PC-3 (cell line): Measurements from ENCODE around the gene TSHZ2. TPM values are rescaled to one million over a fixed set of nuclear protein-coding genes. Genes with fewer than 3 reads are reported as not detected.

Experiments used
- ATAC-seq: fragments of 200-7000 bp; cut with Tn5 transposase; 2 replicates; pipeline ENCODE4 v1.9.1; 2020; ENCODE audit warnings: mild to moderate bottlenecking, moderate library complexity
- BruUV-seq: library from RNA; stranded (reverse); fragments of 400-500 nt; replicated peaks from 2 replicates; lab custom pipeline; 2021; lab: Mats Ljungman, UMichigan
- CTCF ChIA-PET: fragments of 300-600 bp; sonication (Branson Sonifier 250); formaldehyde crosslinking; loops from one replicate; lab custom pipeline; 2022; ENCODE audit warnings: antibody characterized with exemption; lab: Charles Lee
- POLR2A ChIA-PET: fragments of 300-600 bp; sonication (Branson Sonifier 250); formaldehyde crosslinking; loops from one replicate; lab custom pipeline; 2022; ENCODE audit warnings: antibody characterized with exemption; ENCODE audit not compliant: unreplicated experiment; lab: Charles Lee
- DNase-seq: peaks from one replicate; pipeline ENCODE4 v3.0.0-alpha.2; 2015
- H2AFZ ChIP-seq: fragments of 300-600 bp; sonication (generic); 2 replicates; pipeline ENCODE4 v1.6.0; 2016; ENCODE audit warnings: antibody characterized with exemption, low read length
- H3F3A ChIP-seq: fragments of 300-600 bp; sonication (generic); one replicate; pipeline ENCODE4 v1.6.0; 2017; ENCODE audit warnings: antibody characterized with exemption, low read length, control low read depth, mild to moderate bottlenecking; ENCODE audit not compliant: unreplicated experiment
- H3K27ac ChIP-seq: fragments of 300-600 bp; sonication (generic); 2 replicates; pipeline ENCODE4 v1.5.1; 2016; ENCODE audit warnings: mild to moderate bottlenecking, low read length
- H3K27me3 ChIP-seq: fragments of 300-600 bp; sonication (generic); 2 replicates; pipeline ENCODE4 v1.6.1; 2016; ENCODE audit warnings: low read length, mixed read lengths
- H3K36me3 ChIP-seq: fragments of 300-600 bp; sonication (generic); 2 replicates; pipeline ENCODE4 v1.6.1; 2016; ENCODE audit warnings: low read depth, mixed run types, low read length, mixed read lengths
- H3K4me1 ChIP-seq: fragments of 300-600 bp; sonication (generic); 2 replicates; pipeline ENCODE4 v1.5.1; 2016; ENCODE audit warnings: low read length; ENCODE audit not compliant: insufficient read depth
- H3K4me2 ChIP-seq: fragments of 300-600 bp; sonication (generic); 2 replicates; pipeline ENCODE4 v1.6.0; 2016; ENCODE audit warnings: low read length
- H3K4me3 ChIP-seq: fragments of 300-600 bp; sonication (generic); 2 replicates; pipeline ENCODE4 v1.5.1; 2016; ENCODE audit warnings: mild to moderate bottlenecking, low read length, mixed read lengths
- H3K79me2 ChIP-seq: fragments of 300-600 bp; sonication (generic); 2 replicates; pipeline ENCODE4 v1.6.1; 2017; ENCODE audit warnings: low read length, mixed read lengths
- H3K9ac ChIP-seq: fragments of 300-600 bp; sonication (generic); 2 replicates; pipeline ENCODE4 v1.6.0; 2016; ENCODE audit warnings: mild to moderate bottlenecking, low read length
- H3K9me2 ChIP-seq: fragments of 300-600 bp; sonication (generic); replicated peaks from 2 replicates; pipeline ENCODE4 v1.6.1; 2016; ENCODE audit warnings: mixed run types, low read length, mixed read lengths
- H3K9me3 ChIP-seq: fragments of 300-600 bp; sonication (generic); 2 replicates; pipeline ENCODE4 v1.6.1; 2016; ENCODE audit warnings: low read length, mixed read lengths
- H4K20me1 ChIP-seq: fragments of 300-600 bp; sonication (generic); 2 replicates; pipeline ENCODE4 v1.6.1; 2016; ENCODE audit warnings: low read length, mixed read lengths
- CTCF ChIP-seq: fragments of 300-600 bp; sonication (generic); conservative IDR thresholded peaks from 2 replicates; pipeline ENCODE4 v1.5.1; 2017; ENCODE audit warnings: antibody characterized with exemption, low read depth, mild to moderate bottlenecking, low read length
- EZH2 ChIP-seq: fragments of 300-600 bp; sonication (generic); IDR thresholded peaks from one replicate; pipeline ENCODE4 v1.6.1; 2017; ENCODE audit warnings: antibody characterized with exemption, mild to moderate bottlenecking, low read length; ENCODE audit not compliant: unreplicated experiment
- EZH2phosphoT487 ChIP-seq: fragments of 300-600 bp; sonication (generic); IDR thresholded peaks from 2 replicates; pipeline ENCODE4 v1.6.1; 2018; ENCODE audit warnings: mild to moderate bottlenecking, antibody characterized with exemption, low read length, borderline replicate concordance
- intact Hi-C: fragments of 100-400 bp; cut with micrococcal nuclease; formaldehyde crosslinking; loops from 2 replicates; pipeline ENCODE4 v1.9.0; 2023
- total RNA-seq: library from RNA; depleted of rRNA; stranded (reverse); fragments of >200 nt; gene quantifications from 2 replicates; pipeline ENCODE4 v1.2.3, GENCODE V29; 2014

The TSHZ2 gene
- total RNA-seq, 1 experiment from 2014 or later = not detected

GRCh38 chr20:53510262-53510661, 538.1 kb downstream of the TSHZ2 start:
- ATAC-seq = no peak
- DNase-seq = no peak
- H3K9me2 ChIP-seq = no peaks in the 10 kb centered on the region
- H2AFZ ChIP-seq = no peak overlapping the region
- H3K27me3 ChIP-seq = no peaks in the 10 kb centered on the region
- H3K4me1 ChIP-seq = no peaks in the 10 kb centered on the region
- H3K27ac ChIP-seq = no peak overlapping the region
- ChIA-PET POLR2A (no interaction called here), CTCF (no interaction called here)
- no peak overlapping the region for H3K4me3 ChIP-seq
- no peaks in the 10 kb centered on the region for H3K36me3 ChIP-seq
- no peak overlapping the region for H3K9ac ChIP-seq
- TF ChIP-seq EZH2 = no peak
- TF ChIP-seq CTCF = no peak
- TF ChIP-seq EZH2phosphoT487 = no peak
- no peak overlapping the region for H3K4me2 ChIP-seq
- no peaks in the 10 kb centered on the region for H3F3A ChIP-seq
- BruUV-seq = no TSS peak
- H3K9me3 ChIP-seq = no peaks in the 10 kb centered on the region
- H3K79me2 ChIP-seq = no peaks in the 10 kb centered on the region
- intact Hi-C loops = no loop called here
- H4K20me1 ChIP-seq = no peaks in the 10 kb centered on the region

- Histone ChIP-seq H3K4me1 (no peaks in the 10 kb centered on the region), H4K20me1 (no peaks in the 10 kb centered on the region), H2AFZ (no peak overlapping the region), H3K79me2 (no peaks in the 10 kb centered on the region), H3K9ac (no peak overlapping the region), H3K27ac (no peak overlapping the region), H3K36me3 (no peaks in the 10 kb centered on the region), H3F3A (no peaks in the 10 kb centered on the region), H3K9me2 (no peaks in the 10 kb centered on the region), H3K27me3 (no peaks in the 10 kb centered on the region), H3K9me3 (no peaks in the 10 kb centered on the region), H3K4me2 (no peak overlapping the region), H3K4me3 (no peak overlapping the region)
- ATAC-seq (no peak), DNase-seq (no peak)
- TF ChIP-seq EZH2 (no peak), EZH2phosphoT487 (no peak), CTCF (no peak)
- no TSS peak for BruUV-seq
- ChIA-PET CTCF (no interaction called here), POLR2A (no interaction called here)
- intact Hi-C loops = no loop called here
Observed at GRCh38 chr20:53510704-53511103, 538.5 kb downstream of the TSHZ2 start.

- Histone ChIP-seq H3K4me2 (no peak overlapping the region), H4K20me1 (no peaks in the 10 kb centered on the region), H3K4me3 (no peak overlapping the region), H3K9ac (no peak overlapping the region), H3K9me3 (no peaks in the 10 kb centered on the region), H3K27me3 (no peaks in the 10 kb centered on the region), H3K4me1 (peaks cover 1% of the 10 kb centered on the region; the same call in 1 of the 2 replicates), H2AFZ (no peak overlapping the region), H3F3A (no peaks in the 10 kb centered on the region), H3K79me2 (no peaks in the 10 kb centered on the region), H3K27ac (no peak overlapping the region), H3K36me3 (no peaks in the 10 kb centered on the region), H3K9me2 (no peaks in the 10 kb centered on the region)
- intact Hi-C loops = no loop called here
- ChIA-PET POLR2A (no interaction called here), CTCF (no interaction called here)
- TF ChIP-seq EZH2phosphoT487 (no peak), CTCF (no peak), EZH2 (no peak)
- DNase-seq = no peak
- no peak for ATAC-seq
- no TSS peak for BruUV-seq
Observed at GRCh38 chr20:53512076-53512475, 539.9 kb downstream of the TSHZ2 start.
